ENCODE results near the gene ARSB.

- TF ChIP-seq, protein P1, sequence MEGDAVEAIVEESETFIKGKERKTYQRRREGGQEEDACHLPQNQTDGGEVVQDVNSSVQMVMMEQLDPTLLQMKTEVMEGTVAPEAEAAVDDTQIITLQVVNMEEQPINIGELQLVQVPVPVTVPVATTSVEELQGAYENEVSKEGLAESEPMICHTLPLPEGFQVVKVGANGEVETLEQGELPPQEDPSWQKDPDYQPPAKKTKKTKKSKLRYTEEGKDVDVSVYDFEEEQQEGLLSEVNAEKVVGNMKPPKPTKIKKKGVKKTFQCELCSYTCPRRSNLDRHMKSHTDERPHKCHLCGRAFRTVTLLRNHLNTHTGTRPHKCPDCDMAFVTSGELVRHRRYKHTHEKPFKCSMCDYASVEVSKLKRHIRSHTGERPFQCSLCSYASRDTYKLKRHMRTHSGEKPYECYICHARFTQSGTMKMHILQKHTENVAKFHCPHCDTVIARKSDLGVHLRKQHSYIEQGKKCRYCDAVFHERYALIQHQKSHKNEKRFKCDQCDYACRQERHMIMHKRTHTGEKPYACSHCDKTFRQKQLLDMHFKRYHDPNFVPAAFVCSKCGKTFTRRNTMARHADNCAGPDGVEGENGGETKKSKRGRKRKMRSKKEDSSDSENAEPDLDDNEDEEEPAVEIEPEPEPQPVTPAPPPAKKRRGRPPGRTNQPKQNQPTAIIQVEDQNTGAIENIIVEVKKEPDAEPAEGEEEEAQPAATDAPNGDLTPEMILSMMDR (IDR thresholded peaks at IDR 0.05): no peak
- no peak for TF ChIP-seq POLR2A (IDR thresholded peaks at IDR 0.05)
Observed at GRCh38 chr5:78908173-78909061, 76.7 kb downstream of the ARSB start.
